ENCODE measurements around the gene ABCG4.
A peak's percentile ranks its signal among the peaks of the same experiment; 100 is the strongest.
"Not testable (repeated sequence)": the region's sequence is repeated elsewhere in the genome, so short reads cannot be mapped to it uniquely, and the experiment has no call there.

ABCG4 gene

DNA sequence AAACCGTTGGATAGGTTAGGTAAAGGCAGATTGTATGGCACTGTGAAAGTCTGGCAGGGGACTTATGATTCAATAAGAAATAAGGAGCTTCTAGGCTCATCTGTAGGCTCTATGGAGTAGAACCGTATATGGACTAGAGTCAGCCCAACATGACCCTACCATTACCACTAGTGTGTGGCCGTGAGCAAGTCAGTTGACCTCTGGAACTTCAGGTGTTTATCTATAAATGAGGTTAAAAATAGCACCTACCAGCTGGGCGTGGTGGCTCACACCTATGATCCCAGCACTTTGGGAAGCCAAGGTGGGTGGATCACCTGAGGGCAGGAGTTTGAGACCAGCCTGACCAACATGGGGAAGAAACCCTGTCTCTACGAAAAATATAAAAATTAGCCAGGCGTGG lies 23.0 kb upstream of the ABCG4 start:
- Mint-ChIP-seq H3K27me3 (ENCODE audit: low read depth) (no peaks in the 10 kb centered on the region), H3K27ac (no peak overlapping the region), H3K4me3 (no peak overlapping the region), H3K36me3 (ENCODE audit: low read depth) (peaks cover 22% of the 10 kb centered on the region), H3K9me3 (no peaks in the 10 kb centered on the region), H3K4me1 (ENCODE audit: low read depth) (peaks cover 18% of the 10 kb centered on the region)

DNA sequence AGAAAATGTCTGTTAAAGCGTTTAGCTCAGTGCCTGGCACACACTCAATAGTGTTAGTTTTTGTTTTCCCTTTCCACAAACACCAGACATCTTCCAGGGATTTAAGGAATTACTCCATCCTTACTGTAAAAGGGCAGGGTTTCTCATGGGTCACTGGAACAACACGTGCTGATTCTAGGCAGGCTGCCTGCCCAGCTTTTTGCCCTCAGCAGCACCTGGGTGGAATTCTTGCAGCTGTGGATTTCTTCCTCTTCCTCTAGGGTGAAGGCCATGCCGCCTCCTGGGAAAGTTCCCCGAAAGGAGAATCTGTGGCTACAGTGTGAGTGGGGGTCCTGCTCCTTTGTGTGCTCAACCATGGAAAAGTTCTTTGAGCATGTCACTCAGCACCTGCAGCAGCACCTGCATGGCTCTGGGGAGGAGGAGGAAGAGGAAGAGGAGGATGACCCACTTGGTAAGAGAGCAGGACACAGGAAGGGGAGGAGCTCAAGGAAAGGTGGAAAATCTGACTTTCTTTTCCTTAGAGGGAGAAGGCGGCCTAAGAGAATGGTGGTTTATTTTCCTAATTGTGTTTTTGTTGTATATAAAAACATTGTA lies 22.1 kb upstream of the ABCG4 start:
- H3K27me3 Mint-ChIP-seq (ENCODE audit: low read depth), result no peaks in the 10 kb centered on the region
- H3K4me1 Mint-ChIP-seq (ENCODE audit: low read depth), result peaks cover 17% of the 10 kb centered on the region
- H3K27ac Mint-ChIP-seq, result no peak overlapping the region
- H3K36me3 Mint-ChIP-seq (ENCODE audit: low read depth), result peaks cover 29% of the 10 kb centered on the region
- no peak overlapping the region for H3K4me3 Mint-ChIP-seq
- H3K9me3 Mint-ChIP-seq, result no peaks in the 10 kb centered on the region

DNA sequence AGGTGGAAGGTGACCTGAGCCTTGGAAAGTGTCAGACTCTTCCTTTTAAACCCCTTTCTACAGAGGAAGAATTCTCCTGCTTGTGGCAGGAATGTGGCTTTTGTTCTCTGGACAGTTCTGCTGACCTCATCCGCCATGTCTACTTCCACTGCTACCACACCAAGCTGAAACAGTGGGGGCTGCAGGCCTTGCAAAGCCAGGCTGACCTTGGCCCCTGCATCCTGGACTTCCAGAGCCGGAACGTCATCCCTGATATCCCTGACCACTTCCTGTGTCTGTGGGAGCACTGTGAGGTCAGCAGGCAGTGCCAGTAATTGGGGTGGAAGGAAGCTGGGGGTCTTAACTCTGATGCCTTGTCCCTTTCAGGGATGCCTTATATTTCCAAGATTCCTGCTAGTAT lies 18.2 kb upstream of the ABCG4 start:
- H3K27ac Mint-ChIP-seq, result no peak overlapping the region
- H3K4me3 Mint-ChIP-seq, result no peak overlapping the region
- peaks cover 5% of the 10 kb centered on the region for H3K4me1 Mint-ChIP-seq (ENCODE audit: low read depth)
- H3K36me3 Mint-ChIP-seq (ENCODE audit: low read depth), result peaks cover 39% of the 10 kb centered on the region
- no peaks in the 10 kb centered on the region for H3K9me3 Mint-ChIP-seq
- H3K27me3 Mint-ChIP-seq (ENCODE audit: low read depth), result no peaks in the 10 kb centered on the region

DNA sequence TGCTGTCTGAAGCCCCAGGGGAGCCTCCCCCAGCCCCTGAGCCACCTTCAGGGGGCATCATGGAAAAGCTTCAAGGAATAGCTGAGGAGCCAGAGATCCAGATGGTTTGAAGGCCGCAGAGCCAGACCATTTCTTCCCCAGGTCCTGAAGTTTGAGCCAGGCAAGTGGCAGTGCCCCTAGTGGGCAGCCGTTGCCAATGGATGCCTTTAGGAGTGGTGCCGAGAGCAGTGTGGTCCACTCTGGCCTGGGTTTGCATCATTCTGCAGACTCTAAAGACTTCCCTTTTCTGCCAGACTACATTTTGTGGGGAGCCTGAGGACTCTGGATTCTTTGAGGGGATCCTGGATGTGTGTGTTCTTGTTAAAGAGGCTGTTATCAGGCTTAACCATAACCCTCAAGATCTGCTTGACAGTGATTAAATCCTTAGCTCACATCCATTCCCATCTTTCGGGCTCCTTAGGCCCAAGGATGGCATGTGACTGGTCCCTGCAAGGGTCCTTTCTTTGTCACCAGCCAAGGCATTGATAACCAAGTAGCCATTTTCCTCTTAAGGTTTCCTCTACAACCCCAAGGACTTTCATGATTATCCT lies 14.4 kb upstream of the ABCG4 start:
- H3K27me3 Mint-ChIP-seq (ENCODE audit: low read depth), result peaks cover 15% of the 10 kb centered on the region
- no peaks in the 10 kb centered on the region for H3K4me1 Mint-ChIP-seq (ENCODE audit: low read depth)

DNA sequence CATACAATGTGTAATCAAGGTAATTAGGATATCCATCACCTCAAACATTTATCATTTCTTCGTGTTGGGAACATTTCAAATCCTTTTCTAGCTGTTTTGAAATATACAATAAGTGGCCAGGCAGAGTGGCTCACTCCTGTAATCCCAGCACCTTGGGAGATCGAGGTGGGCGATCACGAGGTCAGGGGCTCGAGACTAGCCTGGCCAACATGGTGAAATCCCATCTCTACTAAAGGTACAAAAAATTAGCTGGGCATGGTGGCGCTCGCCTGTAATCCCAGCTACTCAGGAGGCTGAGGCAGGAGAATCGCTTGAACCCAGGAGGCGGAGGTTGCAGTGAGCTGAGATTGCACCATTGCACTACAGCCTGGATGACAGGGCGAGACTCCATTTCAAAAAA lies 9.6 kb upstream of the ABCG4 start:
- H3K9me3 Mint-ChIP-seq; H3K36me3 Mint-ChIP-seq (ENCODE audit: low read depth); H3K4me1 Mint-ChIP-seq (ENCODE audit: low read depth); H3K27ac Mint-ChIP-seq; H3K4me3 Mint-ChIP-seq: not testable (repeated sequence)
- peaks cover 23% of the 10 kb centered on the region for H3K27me3 Mint-ChIP-seq (ENCODE audit: low read depth)

More for the DNA sequence above, 14.4 kb upstream of the ABCG4 start:
- H3K27ac Mint-ChIP-seq, result no peak overlapping the region
- no peaks in the 10 kb centered on the region for H3K9me3 Mint-ChIP-seq
- peaks cover 35% of the 10 kb centered on the region for H3K36me3 Mint-ChIP-seq (ENCODE audit: low read depth)
- no peak overlapping the region for H3K4me3 Mint-ChIP-seq

DNA sequence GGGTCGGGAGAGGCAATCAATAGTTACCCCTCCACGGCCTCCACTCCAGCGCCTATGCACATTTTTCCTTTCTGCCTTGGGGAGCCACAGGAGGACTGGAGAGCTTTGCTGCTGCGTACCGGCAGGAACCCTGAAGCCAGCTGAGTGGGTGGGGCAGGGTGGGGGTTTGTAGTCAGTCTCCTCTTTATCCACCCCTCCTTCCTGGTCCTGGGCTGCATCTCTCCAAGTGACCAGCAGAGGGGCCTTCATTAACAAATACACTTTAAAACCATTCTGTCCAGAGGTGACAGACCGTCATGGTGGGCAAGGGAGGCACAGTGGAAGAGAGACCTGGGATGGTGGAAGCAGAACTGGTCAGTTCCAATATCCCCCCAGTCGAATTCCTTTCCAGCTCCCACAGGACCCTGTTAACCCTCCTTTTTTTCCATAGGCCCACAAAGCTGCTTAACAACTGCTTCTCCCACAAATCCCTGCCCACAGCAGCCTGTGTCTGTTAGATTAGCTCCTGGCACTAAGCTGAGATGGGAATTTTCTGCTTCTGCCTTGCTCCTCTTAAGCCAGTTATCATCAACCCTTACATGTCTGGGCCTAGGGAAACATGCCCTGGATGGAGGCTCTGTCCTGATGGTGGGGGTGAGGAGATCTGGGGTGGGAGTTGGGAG lies 3.9 kb upstream of the ABCG4 start:
- no peak overlapping the region for H3K27ac Mint-ChIP-seq

DNA sequence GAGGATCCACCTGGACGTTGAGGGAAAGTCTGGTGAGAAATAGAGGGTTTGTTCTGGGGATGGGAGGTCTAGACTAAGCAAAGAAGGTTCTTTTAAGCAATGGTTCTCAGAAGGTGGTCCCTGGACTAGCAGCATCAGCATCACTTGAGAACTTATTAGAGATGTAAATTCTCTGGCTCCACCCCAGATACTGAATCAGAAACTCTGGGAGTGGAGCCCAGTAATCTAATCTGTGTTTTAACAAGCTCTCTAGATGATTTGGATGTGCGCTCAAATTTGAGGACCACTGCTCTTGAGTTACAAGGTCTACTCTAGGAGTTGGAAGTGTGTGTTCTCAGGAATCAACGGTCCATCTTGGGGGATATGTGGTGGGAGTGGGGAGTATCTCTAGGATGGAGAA lies 3.3 kb upstream of the ABCG4 start:
- Mint-ChIP-seq H3K27me3 (ENCODE audit: low read depth) (peaks cover 59% of the 10 kb centered on the region), H3K36me3 (ENCODE audit: low read depth) (no peaks in the 10 kb centered on the region), H3K4me3 (no peak overlapping the region), H3K4me1 (ENCODE audit: low read depth) (peaks cover 7% of the 10 kb centered on the region), H3K27ac (no peak overlapping the region), H3K9me3 (no peaks in the 10 kb centered on the region)

More for the DNA sequence above, 3.9 kb upstream of the ABCG4 start:
- no peak overlapping the region for H3K4me3 Mint-ChIP-seq
- H3K36me3 Mint-ChIP-seq (ENCODE audit: low read depth), result no peaks in the 10 kb centered on the region
- no peaks in the 10 kb centered on the region for H3K9me3 Mint-ChIP-seq
- H3K4me1 Mint-ChIP-seq (ENCODE audit: low read depth), result peaks cover 7% of the 10 kb centered on the region
- H3K27me3 Mint-ChIP-seq (ENCODE audit: low read depth), result peaks cover 53% of the 10 kb centered on the region

DNA sequence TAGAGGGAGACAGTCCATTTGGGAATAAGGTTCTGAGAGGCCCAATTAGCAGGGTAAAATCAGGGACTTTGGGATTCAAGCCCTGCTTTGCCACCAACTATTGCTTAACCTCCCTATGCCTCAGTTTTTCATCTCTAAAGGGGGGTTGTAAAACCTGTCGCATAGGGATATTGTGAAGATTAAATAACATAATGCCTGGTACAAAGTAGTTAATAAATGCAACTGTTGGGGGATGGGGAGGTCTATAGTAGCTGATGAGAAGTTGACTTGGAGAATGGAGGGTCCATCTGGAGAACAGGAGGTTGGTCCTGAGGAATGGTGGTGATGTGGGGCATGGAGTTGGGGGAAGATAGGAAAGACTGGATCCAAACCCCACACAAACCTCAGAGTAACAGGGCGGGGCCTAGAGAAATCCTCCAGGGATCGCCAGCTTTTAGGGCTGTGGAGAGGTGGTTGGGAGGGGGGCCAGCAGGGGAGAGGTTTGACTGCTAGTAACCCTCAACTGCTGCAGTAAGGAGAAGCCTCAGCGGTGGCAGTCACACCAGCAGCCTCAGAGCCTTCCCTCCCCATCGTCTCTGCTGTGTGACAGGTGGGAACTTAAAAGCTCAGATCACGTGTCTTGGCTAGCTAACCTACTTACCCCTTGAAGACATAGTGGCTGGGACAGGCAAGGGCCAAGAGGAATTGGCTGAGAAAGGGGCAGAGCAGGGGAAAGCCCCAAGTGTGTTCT lies 1.1 kb upstream of the ABCG4 start:
- peak overlapping the region; percentile 59 for H3K4me3 Mint-ChIP-seq
- peaks cover 9% of the 10 kb centered on the region for H3K4me1 Mint-ChIP-seq (ENCODE audit: low read depth)
- H3K27me3 Mint-ChIP-seq (ENCODE audit: low read depth), result peaks cover 78% of the 10 kb centered on the region
- no peaks in the 10 kb centered on the region for H3K9me3 Mint-ChIP-seq
- H3K36me3 Mint-ChIP-seq (ENCODE audit: low read depth), result no peaks in the 10 kb centered on the region
- H3K27ac Mint-ChIP-seq, result no peak overlapping the region

DNA sequence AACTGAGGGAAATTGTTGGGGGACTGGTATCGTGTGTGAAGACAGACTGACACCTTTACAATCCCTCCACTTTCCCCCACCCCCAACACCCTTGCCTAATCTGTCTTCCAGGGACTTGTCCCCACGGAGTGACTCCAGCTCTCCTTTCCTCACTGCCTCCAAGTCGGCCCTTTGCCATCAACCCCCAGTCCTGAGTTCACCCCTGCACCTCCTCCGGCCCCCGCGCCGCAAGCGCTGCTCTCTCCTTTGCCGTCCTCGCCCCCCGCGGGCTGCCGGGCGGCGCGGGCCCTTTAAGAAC lies 183 bp upstream of the ABCG4 start:
- Mint-ChIP-seq H3K27me3 (ENCODE audit: low read depth) (peaks cover 81% of the 10 kb centered on the region), H3K4me3 (peak overlapping the region; percentile 67), H3K27ac (no peak overlapping the region), H3K4me1 (ENCODE audit: low read depth) (peaks cover 9% of the 10 kb centered on the region), H3K9me3 (no peaks in the 10 kb centered on the region), H3K36me3 (ENCODE audit: low read depth) (no peaks in the 10 kb centered on the region)

DNA sequence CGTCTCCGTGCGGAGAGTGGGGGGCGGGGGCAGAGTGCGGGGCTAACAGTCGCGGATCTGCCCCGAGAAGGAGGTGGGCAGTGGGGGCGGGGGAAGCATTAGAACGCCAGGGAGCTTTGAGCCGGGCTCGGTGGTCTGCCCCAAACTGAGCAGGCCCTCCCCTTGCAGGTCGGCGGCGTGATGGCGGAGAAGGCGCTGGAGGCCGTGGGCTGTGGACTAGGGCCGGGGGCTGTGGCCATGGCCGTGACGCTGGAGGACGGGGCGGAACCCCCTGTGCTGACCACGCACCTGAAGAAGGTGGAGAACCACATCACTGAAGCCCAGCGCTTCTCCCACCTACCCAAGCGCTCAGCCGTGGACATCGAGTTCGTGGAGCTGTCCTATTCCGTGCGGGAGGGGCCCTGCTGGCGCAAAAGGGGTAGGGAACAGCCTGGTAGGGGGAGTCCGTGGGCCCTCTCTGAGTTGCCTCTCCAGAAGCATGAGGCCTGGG lies 979 bp downstream of the ABCG4 start:
- Mint-ChIP-seq H3K9me3 (no peaks in the 10 kb centered on the region), H3K4me1 (ENCODE audit: low read depth) (peaks cover 9% of the 10 kb centered on the region), H3K36me3 (ENCODE audit: low read depth) (no peaks in the 10 kb centered on the region), H3K4me3 (no peak overlapping the region), H3K27ac (no peak overlapping the region), H3K27me3 (ENCODE audit: low read depth) (peaks cover 79% of the 10 kb centered on the region)

DNA sequence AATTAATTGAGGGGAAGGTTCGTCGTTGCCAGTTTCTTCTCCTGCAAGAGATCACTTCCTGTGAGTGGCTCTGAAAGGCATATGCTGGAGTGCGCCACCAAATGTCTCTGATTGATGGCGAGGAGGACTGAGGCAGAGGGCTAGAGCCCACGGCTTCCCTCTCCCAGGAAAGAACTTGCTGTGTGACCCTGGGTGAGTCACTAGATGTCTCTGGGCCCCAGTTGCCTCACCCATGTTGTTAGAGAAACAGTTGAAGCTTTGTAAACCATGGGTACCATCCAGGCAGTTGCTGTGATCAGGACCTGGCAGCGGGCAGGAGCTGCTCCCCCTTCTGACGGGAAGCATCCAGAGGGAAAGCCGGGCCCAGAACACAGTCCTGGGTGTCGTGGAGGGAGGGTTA lies 3.2 kb downstream of the ABCG4 start:
- H3K4me1 Mint-ChIP-seq (ENCODE audit: low read depth), result peaks cover 14% of the 10 kb centered on the region
- H3K27ac Mint-ChIP-seq, result no peak overlapping the region
- H3K4me3 Mint-ChIP-seq, result no peak overlapping the region
- H3K36me3 Mint-ChIP-seq (ENCODE audit: low read depth), result no peaks in the 10 kb centered on the region
- no peaks in the 10 kb centered on the region for H3K9me3 Mint-ChIP-seq
- H3K27me3 Mint-ChIP-seq (ENCODE audit: low read depth), result peaks cover 71% of the 10 kb centered on the region

DNA sequence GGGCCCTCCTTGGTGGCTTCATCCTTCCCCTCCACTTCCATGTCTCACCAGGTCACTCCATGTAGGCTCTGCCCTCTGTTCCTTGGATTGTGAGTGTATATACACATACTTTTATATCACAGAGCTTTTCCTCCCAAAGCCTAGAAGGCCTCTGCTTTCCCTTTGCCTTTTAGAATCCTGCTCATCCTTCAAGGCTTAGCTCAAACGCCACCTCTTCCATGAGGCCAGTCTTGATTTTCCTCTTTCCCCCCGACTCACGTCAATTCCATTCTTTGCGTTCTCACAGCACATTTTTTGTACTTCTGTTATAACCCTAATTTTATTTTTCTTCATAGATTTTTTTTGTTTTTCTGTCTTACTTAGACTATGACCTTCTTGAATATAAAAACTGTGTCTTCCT lies 3.8 kb downstream of the ABCG4 start:
- Mint-ChIP-seq H3K9me3 (no peaks in the 10 kb centered on the region), H3K36me3 (ENCODE audit: low read depth) (no peaks in the 10 kb centered on the region), H3K4me1 (ENCODE audit: low read depth) (peaks cover 13% of the 10 kb centered on the region), H3K27me3 (ENCODE audit: low read depth) (peaks cover 65% of the 10 kb centered on the region), H3K27ac (no peak overlapping the region), H3K4me3 (no peak overlapping the region)

DNA sequence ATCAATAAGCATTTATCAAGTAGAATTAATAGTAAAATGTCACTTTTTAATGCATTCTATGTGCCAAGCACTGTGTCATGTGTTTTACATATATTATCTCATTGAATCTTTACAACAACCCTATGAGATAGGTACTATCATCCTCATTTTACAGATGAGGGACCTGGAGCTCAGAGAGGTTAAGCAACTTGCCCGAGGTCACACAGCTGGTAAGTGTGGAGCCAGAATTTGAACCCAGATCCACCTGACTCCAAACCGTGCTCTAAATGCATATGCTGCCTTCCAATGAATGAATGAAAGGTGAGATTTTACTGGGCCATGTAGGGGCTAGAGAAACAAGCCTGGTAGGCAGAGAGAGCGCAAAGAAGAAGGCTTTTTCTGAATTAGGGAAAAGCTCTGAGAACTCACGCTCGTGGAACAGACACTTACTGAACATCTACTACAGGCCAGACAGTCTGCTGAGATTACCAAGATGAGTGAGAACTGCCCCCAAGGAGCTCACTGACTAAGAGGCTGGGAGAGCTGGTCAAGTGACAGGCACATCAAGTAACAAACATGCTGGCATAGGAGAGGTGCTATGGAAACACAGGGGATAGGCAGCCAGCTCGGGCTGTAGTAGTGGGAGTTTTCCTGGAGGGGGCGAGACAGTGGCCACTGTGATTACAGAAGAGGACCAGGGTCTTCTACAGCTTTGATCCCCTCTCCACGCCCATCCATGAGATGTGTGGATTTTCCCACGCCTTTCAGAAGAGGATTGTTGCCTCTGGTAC lies 4.4 kb downstream of the ABCG4 start:
- Mint-ChIP-seq H3K27me3 (ENCODE audit: low read depth) (peaks cover 59% of the 10 kb centered on the region), H3K9me3 (no peaks in the 10 kb centered on the region), H3K36me3 (ENCODE audit: low read depth) (no peaks in the 10 kb centered on the region), H3K4me1 (ENCODE audit: low read depth) (peaks cover 7% of the 10 kb centered on the region), H3K4me3 (no peak overlapping the region), H3K27ac (no peak overlapping the region)

DNA sequence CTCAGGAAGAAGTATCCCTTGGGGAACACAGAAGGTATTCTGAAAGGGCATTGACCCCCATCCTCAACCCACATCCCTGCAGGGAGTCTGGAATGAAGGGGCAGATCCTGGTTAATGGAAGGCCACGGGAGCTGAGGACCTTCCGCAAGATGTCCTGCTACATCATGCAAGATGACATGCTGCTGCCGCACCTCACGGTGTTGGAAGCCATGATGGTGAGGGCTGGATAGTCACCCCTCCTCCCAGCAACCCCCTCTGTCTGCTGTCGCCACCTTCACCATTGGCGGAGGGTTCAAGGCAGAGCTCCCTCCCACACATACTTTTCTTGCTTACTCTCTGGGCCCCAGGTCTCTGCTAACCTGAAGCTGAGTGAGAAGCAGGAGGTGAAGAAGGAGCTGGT lies 5.3 kb downstream of the ABCG4 start:
- peaks cover 53% of the 10 kb centered on the region for H3K27me3 Mint-ChIP-seq (ENCODE audit: low read depth)
- H3K27ac Mint-ChIP-seq, result no peak overlapping the region
- no peak overlapping the region for H3K4me3 Mint-ChIP-seq
- no peaks in the 10 kb centered on the region for H3K9me3 Mint-ChIP-seq
- peaks cover 7% of the 10 kb centered on the region for H3K4me1 Mint-ChIP-seq (ENCODE audit: low read depth)
- no peaks in the 10 kb centered on the region for H3K36me3 Mint-ChIP-seq (ENCODE audit: low read depth)
